Measurements from ENCODE around the gene HIRIP3.
"Not testable (repeated sequence)": the region's sequence is repeated elsewhere in the genome, so short reads cannot be mapped to it uniquely, and the experiment has no call there.

HIRIP3 gene

GRCh38 chr16:30025156-30025555 lies 29.7 kb upstream of the HIRIP3 start:
- no peak overlapping the region for H3K4me3 ChIP-seq (ENCODE audit: low read length)
- TF ChIP-seq ZNF274 (IDR thresholded peaks at IDR 0.05; ENCODE audit: low read depth, low read length) = no peak

- no peak for TF ChIP-seq ZNF274 (IDR thresholded peaks at IDR 0.05; ENCODE audit: low read depth, low read length)
- no peak overlapping the region for H3K4me3 ChIP-seq (ENCODE audit: low read length)
Observed at GRCh38 chr16:30024451-30024850, 29.0 kb upstream of the HIRIP3 start.

- no peak overlapping the region for H3K4me3 ChIP-seq (ENCODE audit: low read length)
- TF ChIP-seq ZNF274 (IDR thresholded peaks at IDR 0.05; ENCODE audit: low read depth, low read length) = no peak
Observed at GRCh38 chr16:30023586-30023985, 28.2 kb upstream of the HIRIP3 start.

GRCh38 chr16:30022887-30023286 lies 27.5 kb upstream of the HIRIP3 start, which contains the start of gene C16orf92:
TSS of gene C16orf92 (plus strand) at chr16:30023198. CDS start at chr16:30023341, 143 bp downstream.
- no peak for TF ChIP-seq ZNF274 (IDR thresholded peaks at IDR 0.05; ENCODE audit: low read depth, low read length)
- H3K4me3 ChIP-seq (ENCODE audit: low read length) = no peak within 1 kb of the TSS

GRCh38 chr16:30018731-30019158 lies 23.3 kb upstream of the HIRIP3 start:
- no peak for TF ChIP-seq ZNF274 (IDR thresholded peaks at IDR 0.05; ENCODE audit: low read depth, low read length)
- H3K4me3 ChIP-seq (ENCODE audit: low read length) = no peak overlapping the region

- not testable (repeated sequence) for H3K4me3 ChIP-seq (ENCODE audit: low read length)
Observed at GRCh38 chr16:30017937-30018336, 22.5 kb upstream of the HIRIP3 start.

- H3K4me3 ChIP-seq (ENCODE audit: low read length) = no peak overlapping the region
- TF ChIP-seq ZNF274 (IDR thresholded peaks at IDR 0.05; ENCODE audit: low read depth, low read length) = no peak
Observed at GRCh38 chr16:30017277-30017656, 21.9 kb upstream of the HIRIP3 start.

- no peak overlapping the region for H3K4me3 ChIP-seq (ENCODE audit: low read length)
- TF ChIP-seq ZNF274 (IDR thresholded peaks at IDR 0.05; ENCODE audit: low read depth, low read length) = no peak
Observed at GRCh38 chr16:30016555-30017276, 21.3 kb upstream of the HIRIP3 start.

- not testable (repeated sequence) for H3K4me3 ChIP-seq (ENCODE audit: low read length)
Observed at GRCh38 chr16:30015450-30015849, 20.0 kb upstream of the HIRIP3 start.

- H3K4me3 ChIP-seq (ENCODE audit: low read length) = not testable (repeated sequence)
Observed at GRCh38 chr16:30012598-30012997, 17.2 kb upstream of the HIRIP3 start.

- no peak for TF ChIP-seq ZNF274 (IDR thresholded peaks at IDR 0.05; ENCODE audit: low read depth, low read length)
- no peak overlapping the region for H3K4me3 ChIP-seq (ENCODE audit: low read length)
Observed at GRCh38 chr16:30011714-30012504, 16.5 kb upstream of the HIRIP3 start.

GRCh38 chr16:30010844-30011713 lies 15.7 kb upstream of the HIRIP3 start, which contains the start of gene DOC2A:
TSS of gene DOC2A (minus strand) at chr16:30011027. CDS start at chr16:30010222, 805 bp downstream.
- no peak for TF ChIP-seq ZNF274 (IDR thresholded peaks at IDR 0.05; ENCODE audit: low read depth, low read length)
- H3K4me3 ChIP-seq (ENCODE audit: low read length) = peak within 1 kb of the TSS; percentile 35; the same call in 1 of the 2 replicates

- TF ChIP-seq ZNF274 (IDR thresholded peaks at IDR 0.05; ENCODE audit: low read depth, low read length) = no peak
- no peak overlapping the region for H3K4me3 ChIP-seq (ENCODE audit: low read length)
Observed at GRCh38 chr16:30009990-30010843, 14.8 kb upstream of the HIRIP3 start.
